GM19238 (cell line): ENCODE data around the gene CDKN1A.
"Not testable (repeated sequence)": the region's sequence is repeated elsewhere in the genome, so short reads cannot be mapped to it uniquely, and the experiment has no call there.

Experiments used
- DNase-seq: peaks from one replicate; pipeline ENCODE4 v3.0.0; 2011; ENCODE audit warnings: low spot score; ENCODE audit not compliant: insufficient read length

Gene CDKN1A

DNA sequence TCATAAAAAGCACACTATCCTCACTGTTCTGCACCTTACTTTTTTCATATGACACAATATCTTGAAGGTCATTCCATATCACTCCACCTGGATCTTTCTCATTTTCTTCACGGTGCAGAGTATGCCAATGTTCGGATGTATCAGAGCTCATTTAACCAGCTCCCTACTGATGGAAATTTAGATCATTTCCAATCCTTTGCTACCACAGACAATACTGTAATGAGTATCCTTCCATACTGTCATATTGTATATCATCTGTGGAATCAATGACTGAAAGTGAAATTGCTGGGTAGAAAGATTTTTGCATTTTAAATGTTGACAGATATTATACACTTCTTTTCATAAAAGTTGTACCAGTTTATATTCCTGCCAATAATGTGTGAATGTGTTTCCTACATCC, 16.9 kb downstream of the CDKN1A start:
- DNase-seq: no peak

DNA sequence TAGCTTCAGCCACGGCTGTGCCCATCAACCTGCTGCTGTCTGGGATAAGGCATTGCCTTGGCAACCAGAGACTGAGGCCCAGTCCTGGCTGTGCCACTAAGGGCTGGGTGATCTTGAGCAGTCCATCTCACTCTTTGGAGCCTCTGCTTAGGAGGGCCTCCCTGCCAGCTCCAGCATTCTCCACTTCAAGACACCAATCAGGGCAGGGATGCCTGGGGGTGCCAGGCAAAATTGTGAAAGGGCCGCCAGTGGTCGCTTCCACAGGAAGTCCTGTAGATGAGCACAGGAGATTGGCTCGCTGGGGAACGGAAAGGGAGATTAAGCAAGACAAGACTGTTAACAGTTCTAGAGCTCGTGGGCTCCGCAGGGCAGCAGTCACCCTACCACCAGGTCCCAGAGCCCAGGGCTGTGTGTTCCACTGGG, 19.0 kb downstream of the CDKN1A start, which contains the start of gene RAB44:
RAB44 (plus strand) TSS at position 346 of the 423 bp plus-strand sequence. CDS start 6,410 bp downstream, outside the sequence.
- DNase-seq: no peak

DNA sequence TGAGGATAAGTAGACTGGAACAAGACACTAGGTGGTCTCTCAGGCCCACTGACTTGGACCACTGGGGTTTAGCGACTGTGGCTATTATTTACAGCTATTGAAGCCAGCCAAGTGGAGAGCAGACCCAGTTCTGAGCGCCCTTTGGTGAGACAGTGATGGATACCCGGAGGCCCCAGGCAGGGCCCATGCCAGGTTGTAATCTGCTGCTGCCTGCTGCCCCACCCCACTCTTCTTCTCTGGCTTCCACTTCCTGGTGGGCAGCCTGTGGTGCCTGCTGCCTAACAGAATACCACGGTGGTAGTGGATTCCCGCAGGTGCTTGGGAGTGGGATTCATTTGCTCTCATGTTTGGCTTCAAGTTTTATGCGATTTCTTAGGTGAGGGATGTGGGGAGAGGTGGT, 19.7 kb downstream of the CDKN1A start:
- no peak for DNase-seq

DNA sequence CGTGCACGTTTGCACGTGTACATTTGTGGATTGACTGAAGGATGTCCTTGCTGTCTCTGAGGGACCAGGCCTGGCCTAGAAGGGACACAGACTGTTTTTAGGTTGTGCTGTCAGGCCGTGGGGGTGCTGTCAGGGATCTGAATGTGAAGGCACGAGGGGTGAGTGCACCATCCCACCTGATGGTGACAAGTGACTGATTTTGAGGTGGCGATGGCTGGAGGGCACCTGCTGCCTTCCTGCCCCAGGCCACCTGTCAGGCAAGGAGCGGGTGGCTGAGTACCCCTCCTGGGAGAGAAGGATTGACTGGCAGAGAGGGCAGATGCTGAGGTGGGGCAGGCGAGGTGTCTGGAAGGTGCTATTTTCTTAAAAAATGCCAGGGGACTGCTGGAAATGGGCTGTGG, 20.4 kb downstream of the CDKN1A start:
- no peak for DNase-seq

DNA sequence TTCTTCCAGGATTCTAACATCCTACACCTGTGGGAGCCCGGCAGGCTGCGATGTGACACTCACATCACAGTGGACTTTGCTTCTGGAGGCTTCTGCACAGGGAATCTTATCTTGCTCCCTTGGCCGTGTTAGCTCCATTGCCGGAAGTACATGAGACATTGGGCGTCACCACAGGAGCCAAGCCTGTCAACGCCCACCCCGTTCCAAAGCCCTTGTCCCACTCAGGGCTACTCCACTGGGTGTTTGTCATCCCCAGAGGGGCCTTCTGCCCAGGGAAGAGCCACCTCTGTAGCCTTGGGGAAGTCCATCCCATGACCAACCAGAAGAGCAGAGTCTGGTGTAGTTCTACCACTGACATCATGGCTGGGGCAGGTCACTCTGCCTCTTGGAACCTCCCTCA, 20.8 kb downstream of the CDKN1A start:
- DNase-seq: no peak

DNA sequence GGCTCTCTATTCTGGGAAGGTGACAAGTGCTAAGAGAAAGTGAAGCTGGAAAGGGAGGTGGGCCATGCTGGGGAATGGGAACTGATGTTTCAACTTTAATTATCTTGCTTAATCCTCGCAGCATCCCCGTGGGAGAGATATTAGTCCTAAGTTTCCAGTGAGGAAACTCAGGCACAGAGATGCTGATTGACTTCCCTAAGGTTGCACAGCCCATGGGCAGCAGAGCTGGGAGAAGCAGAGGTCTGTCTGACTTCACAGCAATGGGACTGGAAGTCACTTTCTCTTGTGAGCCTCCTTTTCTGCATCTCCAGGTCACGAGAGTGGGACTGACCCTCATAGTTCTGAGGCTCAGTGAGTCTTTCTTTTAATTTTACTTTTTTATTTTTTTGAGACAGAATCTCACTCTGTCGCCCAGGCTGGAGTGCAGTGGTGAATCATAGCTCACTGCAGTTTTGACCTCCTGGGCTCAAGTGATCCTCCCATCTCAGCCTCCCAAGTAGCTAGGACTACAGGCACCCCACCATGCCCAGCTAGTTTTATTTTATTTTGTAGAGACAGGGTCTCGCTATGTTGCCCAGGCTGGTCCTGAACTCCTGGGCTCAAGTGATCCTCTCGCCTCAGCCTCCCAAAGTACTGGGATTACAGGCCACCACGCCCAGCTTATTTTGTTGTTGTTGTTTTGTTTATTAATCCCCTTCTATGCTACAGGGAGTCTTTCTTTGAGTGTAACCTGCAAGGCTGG, 21.7 kb downstream of the CDKN1A start:
- no peak for DNase-seq

DNA sequence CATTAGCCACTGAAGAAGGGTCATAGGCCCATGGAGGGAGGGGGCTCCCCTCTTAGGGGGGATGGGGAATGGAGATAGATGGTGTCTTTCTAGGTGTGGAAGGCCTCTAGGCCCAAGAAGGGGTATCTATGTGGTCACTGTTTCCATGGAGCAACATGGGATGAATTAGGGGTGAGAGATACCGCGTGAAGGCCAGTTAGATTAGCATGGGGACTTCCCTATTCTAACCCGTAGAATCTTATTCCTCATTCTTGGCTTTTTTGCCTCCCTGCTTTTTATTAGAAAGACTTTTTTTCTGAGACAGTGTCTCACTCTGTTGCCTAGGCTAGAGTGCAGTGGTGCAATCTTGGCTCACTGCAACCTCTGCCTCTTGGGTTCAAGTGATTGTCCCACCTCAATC, 22.3 kb downstream of the CDKN1A start:
- no peak for DNase-seq

DNA sequence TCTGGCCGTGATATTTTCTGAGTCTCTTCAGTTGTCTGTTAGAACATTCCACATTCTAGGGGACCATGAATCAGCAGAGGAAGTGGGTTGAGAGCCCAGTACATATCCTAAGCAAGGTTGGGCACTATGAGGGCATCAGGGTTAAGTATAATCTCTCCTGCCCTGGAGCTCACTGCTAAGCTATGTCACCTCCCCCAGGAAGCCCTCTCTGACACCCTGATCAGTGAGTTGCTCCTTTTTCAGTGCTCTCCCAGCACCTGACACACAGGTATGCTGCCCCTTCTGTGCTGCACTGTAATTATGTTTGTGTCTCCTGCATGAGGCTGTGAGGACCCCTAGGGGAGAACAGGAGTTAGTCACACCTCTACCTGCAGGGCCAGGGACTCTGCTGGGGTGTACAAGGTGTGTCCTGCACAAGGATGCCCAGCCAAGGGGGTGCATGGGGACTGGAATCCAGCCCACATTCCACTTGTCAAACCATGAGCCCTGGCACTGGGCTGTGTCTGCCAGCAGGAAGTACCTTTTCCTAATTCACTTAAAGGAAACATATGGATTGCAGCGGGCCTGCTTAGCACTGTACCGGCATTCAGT, 23.0 kb downstream of the CDKN1A start:
- no peak for DNase-seq

DNA sequence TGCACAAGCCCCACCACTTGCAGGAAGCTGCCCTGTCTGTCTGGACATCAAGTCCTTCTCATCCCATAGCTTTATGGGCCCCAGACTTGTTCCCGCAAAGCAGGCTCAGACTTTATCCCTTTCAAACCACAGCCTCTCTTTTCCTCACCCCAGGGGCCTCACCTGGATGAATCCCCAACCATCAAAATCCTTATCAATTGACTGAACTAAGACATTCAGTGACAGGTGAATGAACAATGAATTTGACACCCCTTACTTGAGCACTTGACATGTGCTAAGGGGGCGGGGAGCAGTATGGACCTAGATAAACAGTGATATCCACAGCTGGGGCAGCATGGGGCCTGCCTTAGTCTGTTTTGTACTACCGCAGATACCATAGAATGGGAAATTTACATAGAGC, 24.1 kb downstream of the CDKN1A start:
- DNase-seq: no peak

DNA sequence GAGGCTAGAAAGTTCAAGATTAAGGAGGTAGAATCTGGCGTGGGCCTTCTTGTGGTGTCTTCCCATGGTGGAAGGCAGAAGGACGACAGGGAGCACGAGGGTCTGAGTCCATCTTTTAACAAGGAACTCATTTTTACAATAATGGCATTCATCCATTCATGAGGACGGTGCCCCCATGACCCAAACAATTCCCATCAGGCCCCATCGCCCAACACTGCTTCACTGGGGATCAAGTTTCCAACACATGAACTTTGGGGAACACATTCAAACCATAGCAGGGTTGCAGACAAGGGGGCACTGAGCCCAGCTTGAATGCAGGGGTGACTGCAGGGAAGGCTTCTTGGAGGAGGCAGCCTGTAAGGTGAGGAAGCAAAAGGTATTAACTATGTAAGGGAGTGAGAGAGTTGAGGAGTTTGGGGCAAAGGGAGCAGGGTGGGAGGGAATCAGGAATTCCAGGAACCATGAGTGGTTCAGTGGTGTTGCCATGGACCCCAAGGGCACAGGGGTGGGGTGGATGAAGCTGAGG, 24.6 kb downstream of the CDKN1A start:
- DNase-seq: no peak

DNA sequence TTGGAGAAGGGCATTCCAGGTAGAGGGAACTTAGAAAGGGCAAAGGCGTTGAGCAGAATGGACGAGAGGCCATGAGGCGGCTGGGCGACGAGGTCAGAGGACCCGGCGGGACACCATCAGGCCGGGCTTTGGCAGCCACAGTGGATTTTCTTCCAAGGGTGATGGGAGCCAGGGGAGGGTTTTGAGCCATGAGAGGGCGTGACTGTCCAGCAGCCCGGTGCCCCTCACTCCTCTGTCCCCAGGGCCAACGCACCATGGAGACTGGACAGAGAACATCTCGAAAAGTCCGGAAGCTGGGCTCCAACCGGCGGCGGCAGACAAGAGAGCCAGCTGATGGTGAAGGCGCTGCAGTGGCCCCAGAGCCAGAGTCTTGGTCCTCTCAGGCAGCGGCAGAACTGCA, 25.5 kb downstream of the CDKN1A start:
- no peak for DNase-seq

DNA sequence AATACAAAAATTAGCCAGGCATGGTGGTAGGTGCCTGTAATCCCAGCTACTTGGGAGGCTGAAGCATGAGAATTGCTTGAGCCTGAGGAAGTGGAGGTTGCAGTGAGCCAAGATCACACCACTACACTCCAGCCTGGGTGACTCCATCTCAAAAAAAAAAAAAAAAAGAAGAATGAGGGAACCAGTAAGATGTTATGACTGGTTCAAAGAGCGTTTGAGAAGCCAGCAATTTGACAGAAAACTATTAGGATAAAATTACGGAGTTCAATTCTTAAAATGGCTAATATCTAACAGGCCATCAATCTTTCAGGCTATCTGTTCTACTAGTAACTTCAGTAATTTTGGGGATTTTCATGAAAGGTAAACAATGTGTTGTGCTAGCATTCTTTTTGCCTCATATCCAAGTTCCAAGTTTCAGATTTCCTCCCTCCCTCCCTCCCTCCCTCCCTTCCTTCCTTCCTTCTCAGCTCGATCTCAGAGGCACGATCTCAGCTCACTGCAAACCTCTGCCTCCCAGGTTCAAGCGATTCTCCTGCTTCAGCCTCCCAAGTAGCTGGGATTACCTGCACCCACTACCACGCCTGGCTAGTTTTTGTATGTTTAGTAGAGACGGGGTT, 26.6 kb downstream of the CDKN1A start:
- DNase-seq: not testable (repeated sequence)

DNA sequence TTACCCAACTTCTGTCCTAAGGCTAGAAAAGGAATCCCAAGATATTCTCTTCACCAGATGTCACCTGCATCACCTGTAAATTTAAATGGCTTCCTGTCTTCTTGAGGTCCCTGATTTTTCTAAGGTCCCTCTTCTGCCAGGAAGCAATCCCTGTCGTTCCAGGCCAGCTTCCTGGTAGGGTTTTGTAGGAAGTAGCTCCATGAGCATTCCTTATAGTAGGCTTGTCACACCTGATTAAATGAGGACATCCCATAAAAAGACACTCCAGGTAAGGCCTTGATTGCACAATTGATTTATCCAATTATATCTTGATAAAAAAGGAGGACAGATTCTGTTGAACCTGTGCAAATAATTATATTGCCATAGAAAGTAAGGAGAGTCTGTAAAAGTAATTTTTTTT, 27.8 kb downstream of the CDKN1A start:
- no peak for DNase-seq

DNA sequence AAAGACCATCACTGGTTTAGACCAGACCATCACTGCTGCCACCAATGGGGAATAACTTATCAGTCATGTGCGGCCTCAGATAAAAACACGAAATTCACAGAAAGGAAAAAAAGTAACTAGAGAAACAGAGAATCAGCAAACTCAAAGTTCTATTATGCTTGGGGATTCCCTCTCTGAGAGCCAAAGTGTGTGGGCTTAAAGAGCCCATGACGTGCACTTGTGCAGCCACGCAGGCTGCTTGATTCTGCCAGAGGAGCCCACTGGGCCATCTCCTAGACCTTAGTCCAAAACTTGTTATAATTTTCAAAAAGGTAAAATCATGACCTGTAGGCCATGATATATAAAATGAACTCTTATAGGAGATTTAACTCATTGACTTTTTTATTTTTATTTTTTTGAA, 34.3 kb downstream of the CDKN1A start:
- DNase-seq: no peak

DNA sequence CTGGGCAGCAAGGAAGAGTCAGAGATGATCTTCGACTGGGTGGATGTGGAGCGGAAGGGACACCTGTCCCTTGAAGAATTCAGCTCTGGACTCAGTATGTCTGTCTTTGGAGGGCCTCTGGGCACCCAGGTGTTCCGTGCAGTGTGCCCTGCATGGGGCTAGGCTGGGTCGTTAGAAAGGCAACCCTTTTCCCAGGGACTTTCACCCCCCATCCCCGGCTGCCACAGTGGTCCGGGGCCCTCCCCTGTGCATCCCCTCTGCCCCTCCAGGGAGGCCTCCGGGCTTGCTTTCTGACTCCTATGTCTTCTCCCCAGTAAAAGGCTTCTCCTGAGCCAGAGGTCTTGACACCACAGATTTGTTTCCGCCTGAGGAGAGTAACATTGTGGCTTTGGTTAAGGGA, 35.3 kb downstream of the CDKN1A start:
- no peak for DNase-seq

DNA sequence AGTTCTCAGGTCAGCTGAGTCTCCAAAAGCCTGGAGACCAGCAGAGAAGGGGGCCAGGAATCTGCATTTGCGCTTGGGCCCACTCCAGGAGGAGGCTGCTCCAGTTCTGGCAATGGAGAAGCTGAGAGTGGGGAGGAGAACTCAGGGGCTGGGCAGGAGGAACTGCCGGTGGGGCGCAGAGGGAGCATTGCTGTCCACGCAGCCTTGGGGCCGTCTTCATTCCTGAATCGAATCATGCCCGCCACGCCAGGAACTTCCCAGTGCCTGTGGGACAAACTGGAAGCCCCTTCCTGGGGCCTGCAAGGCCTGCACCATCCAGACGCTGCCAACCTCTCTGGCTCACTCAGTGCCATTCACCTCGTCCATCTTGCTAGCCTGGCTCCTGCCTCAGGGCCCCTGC, 36.0 kb downstream of the CDKN1A start:
- no peak for DNase-seq

DNA sequence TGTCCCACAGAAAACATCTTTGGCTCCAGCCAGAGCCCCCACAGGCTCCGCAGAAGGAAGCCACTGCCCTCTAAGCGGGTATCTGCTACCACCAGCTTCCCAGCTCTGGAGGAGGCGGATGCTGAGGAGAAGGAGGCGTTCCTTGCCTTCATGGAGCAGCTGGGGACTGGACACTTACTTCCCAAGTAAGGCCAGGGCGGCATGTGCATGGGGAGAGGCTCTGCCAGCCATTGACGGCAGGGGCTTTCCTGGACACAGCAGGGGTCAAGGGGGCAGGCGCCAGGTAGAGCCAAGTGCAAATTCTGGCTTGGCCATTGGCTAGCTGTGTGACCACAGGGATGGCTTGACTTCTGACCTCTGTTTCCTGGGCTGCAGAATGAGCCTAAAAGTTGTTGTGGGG, 37.0 kb downstream of the CDKN1A start:
- no peak for DNase-seq

DNA sequence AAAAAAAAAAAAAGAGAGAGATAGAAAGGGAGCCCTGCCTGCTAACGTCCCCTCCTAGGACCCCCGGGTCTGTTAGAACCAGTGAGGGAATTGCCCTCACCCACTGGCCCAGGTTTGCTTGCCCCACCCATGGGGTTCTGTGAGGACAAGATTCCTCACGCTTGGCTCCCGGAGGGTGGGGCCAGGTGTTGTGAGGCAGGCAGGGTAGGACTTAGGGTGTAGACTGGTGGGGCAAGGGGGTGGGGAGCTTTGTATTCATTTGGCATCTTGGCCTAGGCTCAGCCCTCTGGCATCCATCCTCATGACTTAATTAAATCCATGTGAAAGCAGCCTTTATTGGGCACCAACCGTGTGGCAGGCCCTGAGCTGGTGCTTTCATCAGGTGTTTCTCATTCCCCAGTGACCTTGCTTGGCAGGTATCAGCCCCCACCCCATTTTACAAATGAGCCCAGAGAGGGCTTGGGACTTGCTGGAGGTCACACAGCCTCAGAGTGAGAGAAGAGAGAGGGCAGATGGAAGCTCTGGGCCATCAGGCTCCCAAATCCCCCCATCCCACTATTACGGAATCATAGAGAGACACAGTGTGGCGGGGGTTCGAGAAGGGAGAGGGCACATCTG, 38.1 kb downstream of the CDKN1A start:
- DNase-seq: no peak

DNA sequence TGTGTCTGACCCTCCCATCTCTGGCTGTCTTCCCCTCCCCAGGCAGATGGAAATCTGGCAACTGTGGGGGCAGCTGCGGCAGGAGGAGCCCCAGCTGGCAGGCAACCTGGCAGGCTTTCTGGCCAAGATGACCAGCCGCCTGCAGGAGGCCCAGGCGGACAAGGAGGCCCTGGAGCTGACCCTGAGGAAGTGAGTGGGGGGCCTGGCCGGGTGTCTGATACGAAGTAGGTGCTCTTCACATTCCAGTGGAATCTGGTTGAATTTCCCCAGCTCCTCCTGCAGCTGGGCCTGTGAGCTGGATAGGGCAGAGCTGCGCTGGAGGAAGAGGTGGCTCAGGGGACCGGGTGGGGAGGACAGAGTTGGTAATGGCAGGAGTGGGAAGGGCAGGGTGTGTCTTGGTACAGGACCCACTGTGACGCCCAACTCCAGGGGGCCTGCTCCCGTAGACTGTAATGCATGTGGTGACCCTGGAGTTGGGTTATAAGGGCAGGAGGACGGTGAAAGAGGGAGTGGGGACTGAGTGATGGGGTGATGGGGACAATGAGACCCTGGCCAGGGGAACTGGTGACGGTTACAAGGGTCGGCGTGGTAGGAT, 38.8 kb downstream of the CDKN1A start:
- DNase-seq: no peak

DNA sequence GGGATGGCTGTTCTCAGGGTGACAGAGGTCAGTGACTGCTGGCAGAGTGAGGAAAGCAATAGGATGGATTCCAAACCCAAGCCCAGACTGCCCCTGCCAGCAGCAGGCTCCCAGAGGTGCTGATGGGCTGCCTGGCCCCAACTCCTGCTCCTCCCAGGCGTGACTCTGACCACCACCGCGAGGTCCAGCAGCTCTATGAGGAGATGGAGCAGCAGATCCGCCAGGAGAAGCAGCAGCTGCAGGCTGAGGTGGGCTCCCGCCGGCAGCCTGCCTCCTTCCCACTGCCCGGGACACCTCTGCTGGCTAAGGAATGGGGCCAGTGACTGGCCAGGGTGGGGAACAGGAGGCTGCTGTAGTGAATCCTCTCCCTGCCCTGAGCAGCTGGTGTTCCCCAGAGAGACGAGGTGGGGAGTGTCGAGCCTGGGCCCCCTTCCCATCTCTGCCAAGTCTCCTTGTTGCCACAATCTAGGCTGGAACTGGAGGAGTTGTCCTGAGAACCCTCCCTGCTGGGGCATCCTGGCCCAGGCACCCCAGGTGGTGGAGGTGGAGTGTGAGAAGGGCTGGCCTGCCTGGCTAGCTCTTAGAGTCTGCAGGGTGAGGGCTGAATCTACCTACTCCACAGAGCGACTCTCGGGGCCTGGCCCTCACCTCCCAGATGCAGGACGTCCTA, 39.5 kb downstream of the CDKN1A start:
- no peak for DNase-seq

DNA sequence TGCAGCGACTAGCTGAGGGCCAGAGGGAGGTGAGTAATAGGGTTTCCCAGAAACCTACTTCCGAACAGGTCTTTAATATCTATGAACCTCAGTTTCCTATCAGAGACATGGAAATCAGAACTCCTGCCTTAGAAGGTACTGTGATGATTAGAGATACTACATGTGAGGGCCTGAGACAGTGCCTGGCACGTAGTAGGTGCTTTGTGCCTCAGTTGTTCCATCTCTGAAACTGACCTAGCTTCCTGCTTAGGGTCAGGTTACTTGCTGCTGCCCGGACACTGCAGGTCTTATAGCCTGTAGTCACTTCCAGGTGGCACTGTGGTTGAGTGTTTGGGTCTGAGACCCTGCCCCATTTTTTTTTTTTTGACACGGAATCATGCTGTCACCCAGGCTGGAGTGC, 40.0 kb downstream of the CDKN1A start:
- no peak for DNase-seq
